Astrocyte (in vitro differentiated cells and primary cell): ENCODE measurements around the gene SH3BP2. TPM values are rescaled to one million over a fixed set of nuclear protein-coding genes. Genes with fewer than 3 reads are reported as not detected.
"Not testable (repeated sequence)": the region's sequence is repeated elsewhere in the genome, so short reads cannot be mapped to it uniquely, and the experiment has no call there.

Experiments
- DNase-seq: peaks from one replicate; pipeline ENCODE4 v3.0.0-alpha.2; 2010; ENCODE audit warnings: low read depth
- FAIRE-seq: peaks from 2 replicates; lab custom pipeline; 2011; peaks lifted over from hg19 to GRCh38; lab: Jason Lieb, UNC
- H2AFZ ChIP-seq: 2 replicates; pipeline ENCODE4 v1.6.0; 2012; ENCODE audit warnings: low read depth, low read length, inconsistent platforms
- H3K27ac ChIP-seq: 2 replicates; pipeline ENCODE4 v1.5.1; 2011; ENCODE audit warnings: low read depth, low read length, inconsistent platforms
- H3K27me3 ChIP-seq: 2 replicates; pipeline ENCODE4 v1.6.0; 2011; ENCODE audit warnings: low read length, inconsistent platforms; ENCODE audit not compliant: insufficient read depth
- H3K36me3 ChIP-seq: 2 replicates; pipeline ENCODE4 v1.5.1; 2011; ENCODE audit warnings: low read length, inconsistent platforms; ENCODE audit not compliant: insufficient read depth
- H3K4me1 ChIP-seq: 2 replicates; pipeline ENCODE4 v1.5.1; 2011; ENCODE audit warnings: low read length, inconsistent platforms; ENCODE audit not compliant: insufficient read depth
- H3K4me2 ChIP-seq: 2 replicates; pipeline ENCODE4 v1.6.0; 2012; ENCODE audit warnings: low read length, inconsistent platforms
- H3K4me3 ChIP-seq: 2 replicates; pipeline ENCODE4 v1.5.1; 2011; ENCODE audit warnings: low read depth, mild to moderate bottlenecking, low read length, inconsistent platforms; ENCODE audit not compliant: insufficient read depth
- H3K79me2 ChIP-seq: 2 replicates; pipeline ENCODE4 v1.6.0; 2012; ENCODE audit warnings: mild to moderate bottlenecking, low read length, inconsistent platforms; ENCODE audit not compliant: insufficient read depth
- H3K9ac ChIP-seq: 2 replicates; pipeline ENCODE4 v1.6.0; 2012; ENCODE audit warnings: mild to moderate bottlenecking, low read length, inconsistent platforms
- H3K9me3 ChIP-seq: 2 replicates; pipeline ENCODE4 v1.5.1; 2012; ENCODE audit warnings: low read depth, mild to moderate bottlenecking, low read length, inconsistent platforms; ENCODE audit not compliant: insufficient read depth
- H4K20me1 ChIP-seq: 2 replicates; pipeline ENCODE4 v1.6.0; 2012; ENCODE audit warnings: low read length, inconsistent platforms; ENCODE audit not compliant: insufficient read depth
- H3K27ac Mint-ChIP-seq: one replicate; pipeline ENCODE4 v1.8.0; 2021; ENCODE audit warnings: mild to moderate bottlenecking, mixed read lengths; ENCODE audit not compliant: unreplicated experiment
- H3K27me3 Mint-ChIP-seq: one replicate; pipeline ENCODE4 v1.8.0; 2021; ENCODE audit warnings: low read depth, mixed read lengths; ENCODE audit not compliant: unreplicated experiment
- H3K36me3 Mint-ChIP-seq: one replicate; pipeline ENCODE4 v1.8.0; 2021; ENCODE audit warnings: low read depth, mixed read lengths; ENCODE audit not compliant: unreplicated experiment
- H3K4me1 Mint-ChIP-seq: one replicate; pipeline ENCODE4 v1.8.0; 2021; ENCODE audit warnings: low read depth, mixed read lengths; ENCODE audit not compliant: unreplicated experiment
- H3K4me3 Mint-ChIP-seq: one replicate; pipeline ENCODE4 v1.8.0; 2021; ENCODE audit warnings: mild to moderate bottlenecking, moderate library complexity, mixed read lengths; ENCODE audit not compliant: unreplicated experiment
- H3K9me3 Mint-ChIP-seq: one replicate; pipeline ENCODE4 v1.8.0; 2021; ENCODE audit warnings: mild to moderate bottlenecking, mixed read lengths; ENCODE audit not compliant: unreplicated experiment
- EZH2 ChIP-seq: IDR thresholded peaks from 2 replicates; pipeline ENCODE4 v1.6.1; 2012; ENCODE audit warnings: mild to moderate bottlenecking, low read length, inconsistent platforms; ENCODE audit not compliant: insufficient read depth
- total RNA-seq: library from RNA; stranded (reverse); gene quantifications from 2 replicates; pipeline ENCODE4 v1.2.1, GENCODE V29; 2021
- TF ChIP-seq, protein P1 (sequence below): IDR thresholded peaks from 2 replicates; pipeline ENCODE4 v1.5.1; 2011; ENCODE audit warnings: low read depth, mild to moderate bottlenecking, inconsistent platforms, low read length, moderate library complexity; ENCODE audit not compliant: insufficient read depth

SH3BP2 gene
- total RNA-seq, 1 donor from 2014 or later = 33.7 TPM

DNA sequence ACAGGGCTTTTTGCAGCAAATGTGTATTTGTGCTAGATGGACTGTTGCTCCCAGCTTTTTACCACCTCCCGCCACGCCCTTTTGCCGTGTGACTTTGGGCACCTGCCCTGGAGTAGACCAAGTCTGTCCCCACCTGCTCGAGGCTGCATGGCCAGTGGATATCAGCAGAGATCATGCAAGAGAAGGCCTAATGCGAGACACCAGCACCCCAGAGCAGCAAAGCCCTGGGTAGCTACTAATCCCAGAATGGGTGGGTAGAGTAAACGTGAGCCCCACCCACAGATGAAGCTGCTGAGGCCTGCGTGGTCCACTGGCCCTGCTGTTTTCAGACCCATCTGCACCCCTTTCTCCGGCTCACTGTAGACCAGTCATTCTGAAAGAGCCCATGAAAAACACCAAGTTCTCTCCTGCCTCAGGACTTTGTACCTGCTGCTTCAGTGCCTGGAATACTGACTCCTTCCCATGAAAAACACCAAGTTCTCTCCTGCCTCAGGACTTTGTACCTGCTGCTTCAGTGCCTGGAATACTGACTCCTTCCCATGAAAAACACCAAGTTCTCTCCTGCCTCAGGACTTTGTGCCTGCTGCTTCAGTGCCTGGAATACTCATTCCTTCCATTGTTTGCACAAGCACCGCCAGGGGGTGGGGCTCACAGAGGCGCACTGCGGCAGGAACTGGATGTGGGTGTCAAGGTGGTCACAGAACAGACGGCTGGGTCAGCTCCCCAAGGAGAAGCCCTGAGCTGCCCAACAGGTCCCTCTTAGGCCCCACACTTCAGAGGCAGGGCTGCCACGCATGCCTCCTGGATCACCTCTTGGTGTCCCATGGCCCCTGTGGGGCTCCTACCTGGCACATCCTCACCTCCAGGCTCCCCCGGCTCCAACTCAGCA, 31.6 kb upstream of the SH3BP2 start:
- Histone ChIP-seq H3K27me3 (no peaks in the 10 kb centered on the region), H2AFZ (no peak overlapping the region), H3K36me3 (no peaks in the 10 kb centered on the region), H3K79me2 (no peaks in the 10 kb centered on the region), H3K9me3 (no peaks in the 10 kb centered on the region), H3K9ac (no peak overlapping the region), H3K27ac (no peak overlapping the region), H4K20me1 (no peaks in the 10 kb centered on the region), H3K4me1 (peaks cover 7% of the 10 kb centered on the region), H3K4me2 (no peak overlapping the region), H3K4me3 (no peak overlapping the region)
- Mint-ChIP-seq H3K27ac (no peak overlapping the region), H3K4me3 (no peak overlapping the region), H3K36me3 (no peaks in the 10 kb centered on the region), H3K4me1 (no peaks in the 10 kb centered on the region), H3K27me3 (peaks cover 3% of the 10 kb centered on the region), H3K9me3 (peaks cover 2% of the 10 kb centered on the region)
- DNase-seq (no peak), FAIRE-seq (no peak)
- no peak for TF ChIP-seq EZH2
- TF ChIP-seq, protein P1, sequence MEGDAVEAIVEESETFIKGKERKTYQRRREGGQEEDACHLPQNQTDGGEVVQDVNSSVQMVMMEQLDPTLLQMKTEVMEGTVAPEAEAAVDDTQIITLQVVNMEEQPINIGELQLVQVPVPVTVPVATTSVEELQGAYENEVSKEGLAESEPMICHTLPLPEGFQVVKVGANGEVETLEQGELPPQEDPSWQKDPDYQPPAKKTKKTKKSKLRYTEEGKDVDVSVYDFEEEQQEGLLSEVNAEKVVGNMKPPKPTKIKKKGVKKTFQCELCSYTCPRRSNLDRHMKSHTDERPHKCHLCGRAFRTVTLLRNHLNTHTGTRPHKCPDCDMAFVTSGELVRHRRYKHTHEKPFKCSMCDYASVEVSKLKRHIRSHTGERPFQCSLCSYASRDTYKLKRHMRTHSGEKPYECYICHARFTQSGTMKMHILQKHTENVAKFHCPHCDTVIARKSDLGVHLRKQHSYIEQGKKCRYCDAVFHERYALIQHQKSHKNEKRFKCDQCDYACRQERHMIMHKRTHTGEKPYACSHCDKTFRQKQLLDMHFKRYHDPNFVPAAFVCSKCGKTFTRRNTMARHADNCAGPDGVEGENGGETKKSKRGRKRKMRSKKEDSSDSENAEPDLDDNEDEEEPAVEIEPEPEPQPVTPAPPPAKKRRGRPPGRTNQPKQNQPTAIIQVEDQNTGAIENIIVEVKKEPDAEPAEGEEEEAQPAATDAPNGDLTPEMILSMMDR = no peak

DNA sequence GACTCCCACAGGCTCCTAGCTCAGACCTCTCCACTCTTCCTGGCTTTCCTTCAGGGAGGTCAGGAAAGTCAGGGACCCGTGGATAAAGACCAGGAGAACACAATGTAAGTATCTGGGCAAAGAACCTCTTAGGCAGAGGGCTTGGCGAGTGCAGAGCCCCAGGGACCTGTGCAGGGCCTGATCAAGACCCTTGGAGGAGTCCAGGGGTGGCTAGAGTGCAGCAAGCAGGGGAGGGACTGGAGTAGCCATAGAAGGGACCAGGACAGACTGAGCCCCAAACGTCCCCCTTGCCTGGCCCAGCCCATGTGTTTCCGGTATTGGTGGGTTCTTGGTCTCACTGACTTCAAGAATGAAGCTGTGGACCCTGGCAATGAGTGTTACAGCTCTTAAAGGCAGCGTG, 30.8 kb upstream of the SH3BP2 start:
- H3K4me2 ChIP-seq = no peak overlapping the region
- Mint-ChIP-seq H3K4me3 (no peak overlapping the region), H3K27ac (no peak overlapping the region), H3K27me3 (peaks cover 3% of the 10 kb centered on the region), H3K36me3 (no peaks in the 10 kb centered on the region), H3K9me3 (peaks cover 2% of the 10 kb centered on the region), H3K4me1 (no peaks in the 10 kb centered on the region)
- DNase-seq (no peak), FAIRE-seq (no peak)
- H3K9ac ChIP-seq = no peak overlapping the region
- H3K79me2 ChIP-seq = no peaks in the 10 kb centered on the region
- H3K36me3 ChIP-seq = no peaks in the 10 kb centered on the region
- H3K4me3 ChIP-seq = no peak overlapping the region
- peaks cover 4% of the 10 kb centered on the region for H3K4me1 ChIP-seq
- H4K20me1 ChIP-seq = no peaks in the 10 kb centered on the region
- no peaks in the 10 kb centered on the region for H3K27me3 ChIP-seq
- TF ChIP-seq, protein P1 = no peak
- no peak for TF ChIP-seq EZH2
- H3K9me3 ChIP-seq = no peaks in the 10 kb centered on the region
- H2AFZ ChIP-seq = no peak overlapping the region
- no peak overlapping the region for H3K27ac ChIP-seq

GRCh38 chr4:2762486-2763370, 30.2 kb upstream of the SH3BP2 start:
- H3K4me3 Mint-ChIP-seq, DNase-seq, H3K4me3 ChIP-seq, H3K9me3 ChIP-seq, H3K27ac ChIP-seq, H3K27me3 ChIP-seq, H3K27ac Mint-ChIP-seq, H3K79me2 ChIP-seq, H4K20me1 ChIP-seq, FAIRE-seq, H3K4me1 ChIP-seq, H3K36me3 ChIP-seq, H3K4me1 Mint-ChIP-seq, H2AFZ ChIP-seq, H3K4me2 ChIP-seq, H3K36me3 Mint-ChIP-seq, H3K27me3 Mint-ChIP-seq, H3K9ac ChIP-seq, H3K9me3 Mint-ChIP-seq: not testable (repeated sequence)
